K562 (cell line): ENCODE data around the gene GTF2A2. TPM values are rescaled to one million over a fixed set of nuclear protein-coding genes. Genes with fewer than 3 reads are reported as not detected.
A peak's percentile ranks its signal among the peaks of the same experiment; 100 is the strongest.

Experiments
- AFF1 ChIP-seq, 2 experiments: fragments of 450-650 bp; IDR thresholded peaks; 2 replicates each; pipeline ENCODE4 v1.6.1; 2018; ENCODE audit warnings: mild to moderate bottlenecking in 2 of 2, low read depth in 1 of 2; ENCODE audit not compliant: partially characterized antibody in 2 of 2
- BRCA1 ChIP-seq, 2 experiments: fragments of 450-650 bp in 1 of 2; sonication (generic) in 1 of 2; formaldehyde crosslinking in 1 of 2; IDR thresholded peaks; 2 replicates each; pipeline versions ENCODE4 v1.5.0 to v1.6.1; 2017 to 2020; ENCODE audit warnings: mild to moderate bottlenecking in 1 of 2, missing genetic modification reagents in 1 of 2
- CHD1 ChIP-seq: fragments of 200-600 bp; sonication (generic); IDR thresholded peaks from one replicate; pipeline ENCODE4 v1.6.1; 2012; ENCODE audit warnings: mild to moderate bottlenecking, moderate library complexity, low read length, inconsistent platforms
- GATA2 ChIP-seq: sonication (generic); formaldehyde crosslinking; IDR thresholded peaks from 2 replicates; pipeline ENCODE4 v1.4.0; 2020; ENCODE audit warnings: mild to moderate bottlenecking, missing genetic modification reagents
- JUN ChIP-seq, 2 experiments: sonication (generic) in 1 of 2; formaldehyde crosslinking in 1 of 2; IDR thresholded peaks; 2 replicates each; pipeline versions ENCODE4 v1.6.1 to v1.8.0; 2012 to 2022; ENCODE audit warnings: borderline replicate concordance in 2 of 2, mild to moderate bottlenecking in 2 of 2, improper control_type of control experiment in 1 of 2, low read depth in 1 of 2, low read length in 1 of 2, missing genetic modification reagents in 1 of 2
- KDM4B ChIP-seq, 2 experiments: fragments of 450-650 bp in 1 of 2; sonication (generic) in 1 of 2; IDR thresholded peaks; 2 replicates each; pipeline ENCODE4 v1.6.1; 2016 to 2017; ENCODE audit warnings: borderline replicate concordance in 2 of 2, antibody characterized with exemption in 1 of 2, low read depth in 1 of 2, mild to moderate bottlenecking in 1 of 2
- MCM3 ChIP-seq: fragments of 450-650 bp; IDR thresholded peaks from 2 replicates; pipeline ENCODE4 v1.6.1; 2016
- MXD1 ChIP-seq: fragments of 250-450 bp; sonication (Bioruptor Pico); IDR thresholded peaks from 2 replicates; pipeline ENCODE4 v1.8.0; 2021; ENCODE audit warnings: borderline replicate concordance, mild to moderate bottlenecking, moderate library complexity; ENCODE audit not compliant: poor library complexity, severe bottlenecking
- NUFIP1 ChIP-seq: fragments of 450-650 bp; IDR thresholded peaks from 2 replicates; pipeline ENCODE4 v1.6.1; 2018; ENCODE audit not compliant: partially characterized antibody
- PCBP1 ChIP-seq: fragments of 200-400 bp; formaldehyde crosslinking; IDR thresholded peaks from 2 replicates; pipeline ENCODE4 v1.6.1; 2018; ENCODE audit warnings: mild to moderate bottlenecking, low read depth, low read length; ENCODE audit not compliant: poor library complexity, severe bottlenecking
- TAF7 ChIP-seq: fragments of 450-650 bp; IDR thresholded peaks from 2 replicates; pipeline ENCODE4 v1.6.1; 2016; ENCODE audit warnings: missing genetic modification characterization, missing compliant biosample characterization
- TCFL5 ChIP-seq: fragments of 250-450 bp; sonication (Bioruptor Pico); conservative IDR thresholded peaks from 2 replicates; pipeline ENCODE4 v1.6.1; 2021; ENCODE audit warnings: mild to moderate bottlenecking, moderate library complexity, matching md5 sums
- TFAM ChIP-seq: fragments of 250-450 bp; sonication (Bioruptor Pico); conservative IDR thresholded peaks from 2 replicates; pipeline ENCODE4 v1.5.0; 2021; ENCODE audit warnings: mild to moderate bottlenecking, moderate library complexity
- ZNF668 ChIP-seq: fragments of 250-450 bp; sonication (Bioruptor Pico); IDR thresholded peaks from 2 replicates; pipeline ENCODE4 v1.8.0; 2022; ENCODE audit warnings: mild to moderate bottlenecking, inconsistent platforms
- polyA plus RNA-seq, 8 experiments: library from polyadenylated mRNA; depleted of rRNA in 4 of 8; stranded (reverse) in 5 of 8; unstranded in 3 of 8; fragments of >200 nt; fragmentation: Nextera tagmentation in 2 of 8; fragmentation: Illumina TruSeq in 1 of 8; extraction: Ambion mirVana in 2 of 8; extraction: Trizol in 1 of 8; gene quantifications; 2 replicates each; pipeline versions ENCODE4 v1.2.1 to v1.2.3, GENCODE V29; 2011 to 2014; ENCODE audit warnings: inconsistent platforms in 1 of 8, missing spikeins in 1 of 8
- total RNA-seq, 7 experiments: library from RNA; depleted of rRNA in 6 of 7; stranded (reverse); fragments of >200 nt in 6 of 7; fragmentation: Illumina TruSeq in 2 of 7; extraction: Trizol in 2 of 7; gene quantifications; 2 replicates each; pipeline versions ENCODE4 v1.2.1 to v1.2.3, GENCODE V29; 2011 to 2021; ENCODE audit warnings: low replicate concordance in 1 of 7
- TF ChIP-seq, protein P1 (sequence below): fragments of 450-650 bp; IDR thresholded peaks from 2 replicates; pipeline ENCODE4 v1.6.1; 2017; ENCODE audit warnings: antibody characterized with exemption
- TF ChIP-seq, protein P2 (sequence below): fragments of 250-450 bp; sonication (Bioruptor Pico); IDR thresholded peaks from 2 replicates; pipeline ENCODE4 v1.8.0; 2021; ENCODE audit warnings: moderate library complexity, mild to moderate bottlenecking, inconsistent platforms

The GTF2A2 gene
- total and polyA plus RNA-seq, 9 of the 15 experiments (the other 6 are each of a cell fraction or from before 2014, with no cell fraction given) = 128 to 656 (median 172) TPM

DNA sequence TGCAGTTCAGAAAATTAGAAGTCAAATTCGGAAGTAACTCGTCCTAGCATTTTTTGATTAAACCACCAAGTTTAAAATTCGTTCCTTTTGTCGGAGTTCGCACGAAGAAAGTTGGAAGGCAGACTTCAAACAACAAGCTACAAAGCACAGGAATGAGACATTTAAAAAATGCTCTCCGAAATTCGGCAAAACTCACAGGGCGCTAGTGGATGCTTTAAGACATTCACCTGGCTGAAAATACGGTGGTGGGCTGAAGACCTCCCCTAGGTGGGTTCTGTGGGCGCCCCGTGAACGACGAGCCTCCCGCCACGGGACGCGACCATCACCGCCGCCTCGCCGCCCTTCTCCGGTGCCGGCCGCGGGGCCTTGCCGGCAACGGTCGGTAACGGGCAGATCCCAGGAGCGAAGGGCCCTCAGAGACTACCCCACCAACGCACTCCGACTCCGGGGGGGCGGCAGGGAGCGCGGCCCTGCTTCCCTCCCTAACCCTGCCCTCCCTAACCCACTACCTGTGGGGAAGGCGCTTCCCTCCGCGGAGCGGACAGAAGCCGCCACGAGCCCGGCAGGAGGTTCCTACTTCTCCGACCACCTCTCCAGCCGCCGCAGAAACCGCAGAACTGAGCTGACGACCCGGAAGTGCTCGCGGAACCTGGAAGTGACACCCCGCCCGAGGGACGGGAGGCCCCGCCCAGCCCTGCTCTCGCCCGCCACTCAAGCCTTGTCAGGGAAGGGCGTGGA is at the start of gene GTF2A2 (continued):
- TF ChIP-seq NUFIP1 (no peak), BRCA1 (IDR thresholded peaks at IDR 0.05) (no peak), BRCA1 (CRISPR knock-in tag; IDR thresholded peaks at IDR 0.05) (0 out of 2 replicates have a peak, but pooled peaks have one; percentile 49), MXD1 (CRISPR knock-in tag) (no peak), GATA2 (CRISPR knock-in tag) (no peak), AFF1 (IDR thresholded peaks at IDR 0.05; ENCODE audit: low read depth in 1 of 2, partially characterized antibody in 2 of 2) (no peak), TCFL5 (CRISPR knock-in tag) (no peak), JUN (IDR thresholded peaks at IDR 0.05; ENCODE audit: borderline replicate concordance, low read depth, low read length) (no peak), JUN (CRISPR knock-in tag; IDR thresholded peaks at IDR 0.05; ENCODE audit: borderline replicate concordance) (no peak), PCBP1 (peak; percentile 28), CHD1 (peak; percentile 74), TAF7 (peak; percentile 50; the same call in 1 of the 2 replicates), TFAM (CRISPR knock-in tag) (no peak), ZNF668 (CRISPR knock-in tag) (no peak), MCM3 (no peak), KDM4B (IDR thresholded peaks at IDR 0.05; ENCODE audit: borderline replicate concordance in 2 of 2, low read depth in 1 of 2) (peak in 1 of 2 experiments; percentile 68; a peak in 1 of 4 replicates)
- TF ChIP-seq, protein P1, sequence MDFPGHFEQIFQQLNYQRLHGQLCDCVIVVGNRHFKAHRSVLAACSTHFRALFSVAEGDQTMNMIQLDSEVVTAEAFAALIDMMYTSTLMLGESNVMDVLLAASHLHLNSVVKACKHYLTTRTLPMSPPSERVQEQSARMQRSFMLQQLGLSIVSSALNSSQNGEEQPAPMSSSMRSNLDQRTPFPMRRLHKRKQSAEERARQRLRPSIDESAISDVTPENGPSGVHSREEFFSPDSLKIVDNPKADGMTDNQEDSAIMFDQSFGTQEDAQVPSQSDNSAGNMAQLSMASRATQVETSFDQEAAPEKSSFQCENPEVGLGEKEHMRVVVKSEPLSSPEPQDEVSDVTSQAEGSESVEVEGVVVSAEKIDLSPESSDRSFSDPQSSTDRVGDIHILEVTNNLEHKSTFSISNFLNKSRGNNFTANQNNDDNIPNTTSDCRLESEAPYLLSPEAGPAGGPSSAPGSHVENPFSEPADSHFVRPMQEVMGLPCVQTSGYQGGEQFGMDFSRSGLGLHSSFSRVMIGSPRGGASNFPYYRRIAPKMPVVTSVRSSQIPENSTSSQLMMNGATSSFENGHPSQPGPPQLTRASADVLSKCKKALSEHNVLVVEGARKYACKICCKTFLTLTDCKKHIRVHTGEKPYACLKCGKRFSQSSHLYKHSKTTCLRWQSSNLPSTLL = no peak
- TF ChIP-seq, protein P2, sequence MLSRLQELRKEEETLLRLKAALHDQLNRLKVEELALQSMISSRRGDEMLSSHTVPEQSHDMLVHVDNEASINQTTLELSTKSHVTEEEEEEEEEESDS (CRISPR knock-in tag) = no peak
